Stimulated activated CD4-positive, alpha-beta T cell treated with anti-CD3 and anti-CD28 coated beads, TNF-alpha, amount 100 ng/mL, for 24 hours (primary cell): ENCODE results near the gene CLEC12A.
"Not testable (repeated sequence)": the region's sequence is repeated elsewhere in the genome, so short reads cannot be mapped to it uniquely, and the experiment has no call there.

Experiments used
- DNase-seq, 3 experiments: peaks; one replicate each; pipeline ENCODE4 v3.0.0-alpha.2; 2020; ENCODE audit warnings: low read depth in 3 of 3

Gene CLEC12A

DNA sequence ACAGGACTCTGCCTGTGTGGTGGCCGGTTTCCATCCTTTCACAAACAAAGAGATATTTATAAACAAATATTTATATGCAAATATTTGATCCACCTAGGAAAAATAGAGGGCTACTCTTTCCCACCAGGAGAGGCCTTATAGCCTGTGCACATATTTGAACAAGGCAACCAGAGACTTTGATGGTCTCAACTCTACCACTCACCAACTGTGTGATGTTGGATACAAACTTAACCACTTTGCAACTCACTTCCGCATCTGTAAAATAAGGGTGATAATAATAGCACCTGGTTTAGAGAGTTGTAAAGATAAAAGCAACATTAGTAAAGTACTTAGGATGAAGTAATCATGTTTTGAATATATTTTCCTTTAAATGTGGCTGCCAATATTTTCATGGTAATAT lies 1.5 kb upstream of the CLEC12A start:
- no peak for DNase-seq

DNA sequence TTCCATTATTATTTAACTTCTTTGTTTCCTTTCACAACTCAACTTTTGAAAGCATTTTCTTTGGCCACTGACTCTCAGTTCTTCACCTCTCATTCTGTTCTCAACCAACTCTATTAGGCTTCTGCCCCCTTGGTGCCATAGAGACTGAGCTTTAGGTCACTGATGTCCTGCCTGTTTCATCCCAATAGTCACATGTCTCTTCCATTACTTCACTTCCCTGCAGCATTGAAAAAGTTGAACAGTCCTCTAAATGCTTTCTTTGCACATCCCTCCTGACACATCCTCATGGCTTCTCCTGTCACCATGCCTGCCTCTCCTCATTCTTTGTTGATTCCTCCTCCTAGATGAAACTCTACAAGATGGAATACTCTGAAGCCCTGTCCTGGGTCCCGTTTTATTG lies 2.7 kb downstream of the CLEC12A start:
- DNase-seq: no peak

DNA sequence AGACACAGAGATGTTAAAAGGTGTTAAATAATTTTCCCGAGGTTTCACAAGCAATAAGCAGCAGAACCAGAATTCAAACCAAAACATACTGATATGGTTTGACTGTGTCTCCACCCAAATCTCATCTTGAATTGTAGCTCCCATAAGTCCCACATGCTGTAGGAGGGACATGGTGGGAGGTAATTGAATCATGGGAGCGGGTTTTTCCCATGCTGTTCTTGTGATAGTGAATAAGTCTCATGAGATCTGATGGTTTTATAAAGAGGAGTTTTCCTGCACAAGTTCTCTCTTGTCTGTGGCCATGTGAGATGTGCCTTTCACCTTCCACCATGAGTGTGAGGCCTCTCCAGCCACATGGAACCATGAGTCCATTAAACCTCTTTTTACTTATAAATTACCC lies 3.5 kb downstream of the CLEC12A start:
- not testable (repeated sequence) for DNase-seq

DNA sequence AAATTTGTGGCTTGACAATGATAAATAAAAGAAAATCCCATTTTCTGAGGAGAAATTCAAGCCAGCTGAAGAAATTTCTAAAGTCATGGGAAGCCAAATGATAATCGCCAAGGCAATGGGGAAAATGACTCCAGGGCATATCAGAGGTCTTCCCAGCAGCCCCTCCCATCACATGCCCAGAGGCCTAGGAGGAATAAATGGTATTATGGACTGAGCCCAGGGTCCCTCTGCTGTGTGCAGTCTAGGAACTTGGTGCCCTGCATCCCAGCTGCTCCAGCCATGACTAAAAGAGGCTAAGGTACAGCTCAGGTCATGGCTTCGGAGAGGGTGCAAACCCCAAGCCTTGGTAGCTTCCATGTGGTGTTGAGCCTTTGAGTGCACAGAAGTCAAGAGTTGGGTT lies 4.4 kb downstream of the CLEC12A start:
- DNase-seq: no peak

DNA sequence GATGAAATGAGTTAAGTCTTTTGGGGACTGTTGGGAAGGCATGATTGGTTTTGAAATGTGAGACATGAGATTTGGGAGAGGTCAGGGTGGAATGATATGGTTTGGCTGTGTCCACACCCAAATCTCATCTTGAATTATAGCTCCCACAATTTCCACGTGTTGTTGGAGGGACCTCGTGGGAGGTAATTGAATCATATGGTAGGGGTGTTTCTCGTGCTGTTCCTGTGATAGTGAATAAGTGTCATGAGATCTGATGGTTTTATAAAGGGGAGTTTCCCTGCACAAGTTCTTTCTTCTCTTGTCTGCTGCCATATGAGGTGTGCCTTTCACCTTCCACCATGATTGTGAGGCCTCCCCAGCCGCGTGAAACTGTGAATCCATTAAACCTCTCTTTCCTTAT lies 5.4 kb downstream of the CLEC12A start:
- not testable (repeated sequence) for DNase-seq

DNA sequence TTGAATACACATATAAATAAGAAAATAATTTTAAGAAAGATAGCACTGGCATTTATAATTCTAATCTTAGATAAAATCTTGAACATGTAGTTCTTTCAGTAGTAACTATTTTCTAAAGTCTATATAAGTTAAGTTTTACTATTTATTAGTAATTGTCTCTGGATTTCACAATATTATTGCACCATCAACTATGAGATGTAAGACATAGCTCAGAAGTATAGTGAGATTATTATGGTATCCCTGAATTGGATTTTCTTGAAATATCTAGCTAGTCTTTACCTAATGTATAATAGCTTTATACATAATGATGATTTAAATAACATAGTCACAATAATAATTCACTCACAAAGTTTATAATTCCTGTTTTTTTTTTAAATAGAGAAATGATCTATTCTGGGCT lies 6.7 kb downstream of the CLEC12A start:
- no peak for DNase-seq

DNA sequence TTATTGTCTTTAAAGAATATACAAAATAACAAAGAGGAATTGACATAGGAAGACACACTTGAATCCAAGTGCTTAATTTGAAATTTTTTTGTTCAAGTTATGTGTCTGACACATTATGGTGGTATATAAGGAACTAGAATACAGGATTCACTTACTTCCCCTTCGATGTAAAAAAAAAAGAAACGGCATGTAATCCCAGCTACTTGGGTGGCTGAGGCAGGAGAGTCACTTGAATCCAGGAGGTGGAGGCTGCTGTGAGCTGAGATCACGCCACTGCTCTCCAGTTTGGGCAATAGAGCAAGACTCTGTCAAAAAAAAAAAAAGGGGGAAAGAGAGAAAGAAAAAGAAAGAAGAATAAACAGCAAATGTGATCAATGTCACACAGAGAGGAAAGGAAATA lies 8.9 kb downstream of the CLEC12A start:
- DNase-seq: no peak

DNA sequence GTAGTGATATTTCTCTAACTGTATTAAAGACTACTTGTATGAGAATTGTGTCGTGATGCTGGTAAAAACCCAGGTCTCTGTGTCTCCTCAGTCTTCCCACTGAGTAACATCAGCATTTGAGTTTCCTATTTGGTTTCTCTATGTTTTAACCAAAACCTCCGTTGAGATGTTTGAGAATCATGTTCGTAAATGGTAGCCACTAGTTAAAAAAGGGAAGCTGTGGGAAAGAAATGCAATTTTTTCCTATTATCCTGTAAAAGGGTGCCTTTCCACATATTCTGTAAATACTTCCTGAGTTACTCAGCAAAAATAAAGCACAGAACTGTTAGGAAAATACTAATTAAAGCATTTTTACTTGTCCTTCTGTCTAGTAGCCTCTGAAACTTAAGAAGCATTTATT lies 20.7 kb downstream of the CLEC12A start:
- no peak for DNase-seq

DNA sequence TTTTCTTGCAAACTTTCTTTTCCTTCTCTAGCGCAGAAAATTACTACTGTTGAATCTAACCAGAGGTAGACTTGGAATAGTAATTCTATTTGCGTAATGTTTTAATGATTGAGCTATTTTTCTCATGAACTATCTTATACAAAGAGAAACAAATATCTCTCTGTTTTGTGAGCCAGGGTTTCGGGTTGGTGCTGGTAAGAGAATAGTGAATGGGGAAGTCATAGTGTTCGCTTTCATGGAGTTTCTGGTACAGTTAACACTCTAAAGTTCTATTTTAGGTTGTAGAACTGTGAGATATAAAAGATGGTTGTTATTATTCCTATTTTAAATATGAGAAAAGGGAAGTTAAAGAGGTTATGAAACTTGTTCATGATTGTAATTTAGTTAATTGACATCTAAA lies 21.1 kb downstream of the CLEC12A start:
- DNase-seq: no peak

DNA sequence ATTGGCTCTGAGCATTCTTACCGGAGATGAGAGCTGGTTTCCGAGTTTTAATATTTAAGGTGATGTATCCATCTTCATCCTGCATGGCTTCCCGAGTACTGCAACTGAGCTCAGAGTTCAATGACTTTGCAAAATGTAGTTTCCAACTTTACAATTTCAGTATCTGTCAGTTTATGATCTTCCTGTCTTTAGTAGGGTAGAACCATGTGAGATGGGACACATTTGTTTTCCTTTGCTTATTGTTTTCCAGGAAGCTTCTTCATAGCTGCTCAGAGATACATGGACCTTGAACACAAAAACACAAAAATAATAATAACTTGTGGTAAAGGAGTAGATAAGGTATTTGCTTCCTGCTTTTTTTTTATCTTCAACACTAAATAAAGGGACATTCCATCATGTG lies 27.8 kb downstream of the CLEC12A start, which contains the start of gene CLEC1B:
Gene CLEC1B, minus strand, starts transcription at position 106 of the 400 bp plus-strand sequence. Its CDS starts 21 bp downstream, at position 85.
- DNase-seq: no peak

DNA sequence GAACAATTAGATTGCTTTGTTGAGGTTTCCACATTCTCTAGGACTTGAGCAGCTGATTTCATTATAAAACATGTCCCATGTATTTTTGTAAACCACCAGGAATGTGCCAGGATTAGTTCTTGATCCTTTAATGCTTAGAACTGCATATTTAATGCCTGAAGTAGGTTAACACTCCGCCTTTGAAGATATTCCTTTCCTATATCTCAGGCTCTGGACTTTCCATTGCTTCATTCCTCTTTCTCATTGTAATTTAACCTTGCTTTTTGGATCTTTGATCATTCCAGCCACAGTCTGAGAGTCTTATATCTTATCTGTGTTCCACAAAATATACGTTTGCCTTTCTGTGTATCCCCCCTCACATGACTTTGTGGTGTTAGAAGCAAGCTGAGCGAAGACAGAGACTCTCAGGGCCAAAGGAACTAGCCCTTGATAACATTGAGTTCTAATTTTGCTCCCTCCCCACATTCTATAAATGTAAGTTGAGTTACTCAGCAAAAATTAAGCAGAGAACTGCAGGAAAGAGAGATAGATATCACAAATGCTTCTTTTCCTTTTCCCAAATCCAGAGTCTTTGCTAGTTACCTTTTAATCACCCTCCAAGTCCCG lies 30.1 kb downstream of the CLEC12A start:
- DNase-seq: no peak

DNA sequence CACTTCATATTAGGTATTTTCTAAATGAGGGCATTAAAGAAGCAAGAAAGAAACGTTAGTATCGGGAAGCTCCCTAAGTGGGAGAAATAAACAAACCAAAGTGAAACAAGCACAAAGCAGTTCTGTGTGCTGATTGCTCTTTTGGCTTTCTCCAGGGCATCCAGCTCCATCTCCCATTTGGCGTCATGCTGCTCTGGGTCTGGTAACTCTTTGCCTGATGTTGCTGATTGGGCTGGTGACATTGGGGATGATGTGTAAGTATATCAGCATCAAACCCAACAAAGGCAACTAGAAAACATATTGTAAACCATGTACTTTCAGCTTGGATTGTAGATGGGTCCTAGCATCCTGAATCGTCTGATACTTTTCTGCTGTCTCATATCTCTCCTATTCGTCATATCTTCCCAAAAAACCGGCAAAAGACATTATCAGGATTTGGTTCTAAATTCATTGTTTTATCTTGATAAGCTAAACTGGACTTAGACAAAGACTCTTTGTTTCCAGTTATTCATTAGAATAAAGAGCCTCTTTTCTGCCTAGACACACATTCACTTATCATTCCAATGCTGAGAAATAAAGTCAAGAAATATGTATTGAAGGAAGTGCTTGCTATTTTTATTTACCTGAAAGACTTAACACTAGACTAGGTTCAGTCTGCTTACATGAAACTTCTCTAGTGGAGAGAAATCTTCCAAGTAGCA lies 41.6 kb downstream of the CLEC12A start:
- no peak for DNase-seq

DNA sequence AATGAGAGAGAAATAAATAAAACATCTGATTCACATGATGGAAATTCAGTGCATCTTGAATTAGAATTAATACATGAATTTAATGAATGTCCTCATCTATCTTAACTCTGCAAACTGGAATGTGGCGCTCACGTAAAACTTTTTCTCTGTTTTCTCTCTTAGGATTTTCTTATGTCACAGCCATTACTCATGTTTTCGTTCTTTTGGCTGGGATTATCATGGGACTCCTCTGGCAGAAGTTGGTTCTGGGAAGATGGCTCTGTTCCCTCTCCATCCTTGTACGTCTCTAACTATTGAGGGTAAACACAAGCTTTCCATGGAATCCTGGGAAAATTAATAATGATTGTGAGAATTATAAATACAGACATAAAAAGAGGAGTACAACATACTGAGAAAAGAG lies 44.2 kb downstream of the CLEC12A start:
- DNase-seq: no peak

DNA sequence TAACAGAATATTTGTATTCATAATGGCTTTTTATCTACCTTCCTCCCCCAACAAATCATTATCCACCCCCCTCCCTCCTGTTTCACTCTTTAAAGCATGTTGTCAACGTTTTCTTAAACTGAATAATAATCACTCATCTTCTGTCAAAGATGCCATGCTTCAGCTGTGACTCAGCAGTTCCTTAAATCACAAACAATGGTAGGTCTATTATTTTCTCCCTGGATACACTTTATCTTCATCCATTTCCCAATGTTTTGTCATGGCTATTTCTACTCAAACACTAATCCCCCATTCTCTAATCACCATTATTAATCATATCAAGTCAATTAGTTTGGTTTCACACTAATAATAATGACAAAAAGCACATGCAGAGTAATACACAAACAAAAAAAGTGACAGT lies 45.7 kb downstream of the CLEC12A start:
- no peak for DNase-seq

DNA sequence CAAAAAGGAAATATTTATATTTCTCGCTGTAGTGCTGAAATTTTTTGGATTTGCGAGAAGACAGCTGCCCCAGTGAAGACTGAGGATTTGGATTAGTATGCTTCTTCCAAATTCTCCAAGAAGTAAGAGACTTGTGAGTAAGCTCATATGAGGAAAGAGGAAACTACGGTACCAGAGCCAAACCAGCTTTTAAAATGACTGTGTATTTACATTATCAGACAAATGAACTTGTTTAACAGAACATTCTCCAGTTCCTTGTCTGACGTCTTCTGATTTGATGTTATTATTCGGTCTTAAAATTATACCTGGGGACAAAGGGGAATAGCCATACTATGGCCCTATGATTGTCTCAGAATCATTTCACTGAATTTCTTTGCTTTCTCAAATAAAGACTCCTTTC lies 47.2 kb downstream of the CLEC12A start:
- DNase-seq: no peak

DNA sequence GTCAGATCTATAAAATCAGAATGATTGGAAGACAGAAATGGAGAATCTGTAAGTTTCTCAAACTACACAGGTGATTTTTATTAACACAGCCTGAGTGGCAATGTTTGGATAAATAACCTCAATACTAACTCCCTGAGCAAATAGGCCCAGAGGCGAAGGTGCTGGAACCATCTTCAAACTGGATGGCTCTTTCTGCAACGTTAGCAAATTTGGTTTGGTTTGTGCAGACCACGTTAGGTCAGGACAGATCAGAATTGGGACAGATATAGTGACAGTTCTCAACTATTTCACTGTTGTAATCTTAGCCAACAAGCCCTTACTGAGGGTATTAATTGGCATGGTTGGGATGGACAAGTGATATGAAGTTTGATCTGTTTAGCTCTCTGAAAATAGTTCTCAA lies 50.1 kb downstream of the CLEC12A start:
- no peak for DNase-seq

DNA sequence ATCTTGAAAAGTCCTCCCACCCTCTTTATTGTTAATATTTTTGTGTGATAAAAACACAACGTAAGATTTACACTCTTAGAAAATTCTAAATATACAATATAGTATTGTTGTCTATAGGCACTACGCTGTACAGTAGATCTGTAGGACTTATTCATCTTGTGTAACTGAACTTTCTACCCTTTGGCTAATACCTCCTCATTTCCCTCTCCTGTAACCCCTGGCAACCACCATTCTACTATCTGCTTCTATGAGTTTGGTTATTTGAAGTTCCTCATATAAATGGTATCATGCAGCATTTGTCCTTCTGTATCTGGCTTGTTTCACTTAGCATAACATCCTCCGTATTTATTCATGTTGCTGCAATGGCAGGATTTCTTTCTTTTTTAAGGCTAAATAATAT lies 54.0 kb downstream of the CLEC12A start:
- no peak for DNase-seq

DNA sequence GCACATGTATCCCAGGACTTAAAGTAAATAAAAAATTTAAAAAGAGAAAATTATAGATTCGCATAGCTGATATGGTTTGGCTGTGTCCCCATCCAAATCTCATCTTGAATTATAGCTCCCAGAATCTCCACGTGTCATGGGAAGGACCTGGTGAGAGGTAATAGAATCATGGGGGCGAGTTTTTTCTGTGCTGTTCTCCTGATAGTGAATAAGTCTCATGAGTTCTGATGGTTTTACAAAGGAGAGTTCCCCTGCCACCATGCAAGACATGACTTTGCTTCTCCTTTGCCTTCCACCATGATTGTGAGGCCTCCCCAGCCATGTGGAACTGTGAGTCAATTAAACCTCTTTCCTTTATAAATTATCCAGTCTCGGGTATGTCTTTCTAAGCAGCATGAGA lies 55.5 kb downstream of the CLEC12A start:
- DNase-seq: not testable (repeated sequence)

DNA sequence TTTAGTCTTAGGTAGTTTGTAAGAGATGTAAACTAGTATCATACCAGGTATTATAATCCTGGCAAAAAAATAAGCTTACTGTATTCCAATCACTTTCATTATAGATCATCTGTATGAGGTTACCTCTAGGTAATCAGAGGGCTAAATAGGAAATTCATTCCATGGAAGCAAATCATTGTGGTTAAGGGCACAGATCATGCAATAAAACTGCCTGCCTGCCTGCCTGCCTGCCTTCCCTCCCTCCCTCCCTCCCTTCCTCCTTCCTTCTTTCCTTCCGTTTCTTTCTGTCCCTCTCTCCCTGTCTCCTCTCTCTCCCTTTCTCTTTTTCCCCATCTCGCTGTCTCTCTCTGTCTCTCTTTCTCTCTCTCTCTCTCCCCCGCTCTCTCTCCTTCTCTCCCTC lies 56.1 kb downstream of the CLEC12A start:
- no peak for DNase-seq

DNA sequence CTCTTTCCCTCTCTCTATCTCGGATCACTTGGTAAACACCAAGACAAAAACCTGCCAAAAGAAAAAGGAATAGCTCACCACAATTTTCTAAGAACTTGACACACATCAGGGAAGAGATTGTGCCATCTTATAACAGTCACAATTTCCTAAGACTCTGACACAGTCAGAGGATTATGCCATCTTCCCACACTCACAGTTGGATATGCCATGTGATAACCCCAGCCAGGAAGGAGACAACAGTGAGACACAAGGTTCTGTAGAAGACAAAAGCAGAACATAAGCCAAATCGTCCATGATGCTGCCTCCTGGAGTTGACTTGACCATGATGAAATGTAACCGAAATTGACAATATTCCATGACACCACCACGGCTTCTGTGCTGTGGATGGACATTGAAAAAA lies 56.5 kb downstream of the CLEC12A start:
- DNase-seq: no peak

DNA sequence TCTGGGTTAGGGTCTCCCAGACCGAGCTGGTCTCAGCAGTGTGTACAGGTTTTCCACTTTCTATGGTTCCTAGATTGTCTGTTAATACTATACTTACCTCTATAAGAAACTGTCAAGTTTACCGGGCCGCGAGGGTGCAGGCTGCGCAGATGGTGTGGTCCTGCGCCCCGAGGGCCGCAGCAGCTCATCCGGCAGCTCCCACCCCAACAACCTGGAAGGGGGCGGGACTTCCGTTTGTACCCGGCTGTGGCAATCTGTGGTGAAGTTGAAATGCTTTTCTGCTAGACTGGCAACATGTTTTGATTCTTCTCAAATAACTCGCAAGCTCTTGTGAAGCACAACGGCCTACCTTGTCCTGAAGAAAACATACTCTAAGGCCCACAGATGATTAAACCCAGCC lies 59.2 kb downstream of the CLEC12A start, which contains the start of gene CLEC9A:
Gene CLEC9A, plus strand, starts transcription at position 237 of the 400 bp plus-strand sequence. CDS start 22,006 bp downstream, outside the sequence.
- no peak for DNase-seq

DNA sequence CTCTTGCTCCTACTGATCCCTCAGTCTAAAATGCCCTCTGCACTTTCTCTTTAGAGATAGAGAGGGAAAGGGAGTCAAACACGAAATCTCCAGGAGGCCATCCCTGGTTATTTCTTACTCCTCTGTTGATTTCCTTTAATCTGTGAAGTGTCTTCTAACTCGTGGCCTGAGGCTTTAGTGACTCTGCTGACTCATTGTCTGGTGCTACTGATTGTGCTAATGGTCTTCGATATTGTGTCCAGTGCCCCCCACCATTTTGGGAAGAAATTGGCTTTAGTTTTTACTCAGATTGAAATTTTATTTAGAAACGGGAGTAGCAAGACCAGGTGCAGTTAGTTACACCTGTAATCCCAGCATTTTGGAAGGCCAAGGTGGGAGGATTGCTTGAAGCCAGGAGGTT lies 60.1 kb downstream of the CLEC12A start:
- DNase-seq: no peak

DNA sequence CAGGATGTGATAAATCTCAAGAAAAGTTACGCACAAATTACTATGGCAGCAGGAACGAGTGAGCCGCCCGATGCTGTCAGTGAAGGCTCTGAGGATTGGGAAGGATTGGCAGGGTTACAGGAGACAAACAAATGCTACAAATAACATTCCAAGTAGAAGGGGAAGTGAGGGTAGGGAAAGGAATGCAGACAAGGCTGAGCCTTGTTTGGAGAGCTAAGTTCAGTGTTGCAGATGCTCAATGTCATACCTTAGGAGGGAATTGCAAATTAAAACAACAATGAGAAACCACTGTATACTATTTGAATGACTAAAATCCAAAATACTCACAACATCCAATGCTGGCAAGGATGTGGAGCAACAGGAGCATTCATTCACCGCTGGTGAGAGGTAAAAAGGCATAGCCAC lies 60.6 kb downstream of the CLEC12A start:
- no peak for DNase-seq
